ENCODE results near the gene CASZ1. TPM values are rescaled to one million over a fixed set of nuclear protein-coding genes. Genes with fewer than 3 reads are reported as not detected.

CASZ1 gene
- total RNA-seq, 3 donors from 2014 or later (not counting 1 experiment from before 2014, with no cell fraction given), result 55.9 to 83.0 (median 70.6) TPM

DNA sequence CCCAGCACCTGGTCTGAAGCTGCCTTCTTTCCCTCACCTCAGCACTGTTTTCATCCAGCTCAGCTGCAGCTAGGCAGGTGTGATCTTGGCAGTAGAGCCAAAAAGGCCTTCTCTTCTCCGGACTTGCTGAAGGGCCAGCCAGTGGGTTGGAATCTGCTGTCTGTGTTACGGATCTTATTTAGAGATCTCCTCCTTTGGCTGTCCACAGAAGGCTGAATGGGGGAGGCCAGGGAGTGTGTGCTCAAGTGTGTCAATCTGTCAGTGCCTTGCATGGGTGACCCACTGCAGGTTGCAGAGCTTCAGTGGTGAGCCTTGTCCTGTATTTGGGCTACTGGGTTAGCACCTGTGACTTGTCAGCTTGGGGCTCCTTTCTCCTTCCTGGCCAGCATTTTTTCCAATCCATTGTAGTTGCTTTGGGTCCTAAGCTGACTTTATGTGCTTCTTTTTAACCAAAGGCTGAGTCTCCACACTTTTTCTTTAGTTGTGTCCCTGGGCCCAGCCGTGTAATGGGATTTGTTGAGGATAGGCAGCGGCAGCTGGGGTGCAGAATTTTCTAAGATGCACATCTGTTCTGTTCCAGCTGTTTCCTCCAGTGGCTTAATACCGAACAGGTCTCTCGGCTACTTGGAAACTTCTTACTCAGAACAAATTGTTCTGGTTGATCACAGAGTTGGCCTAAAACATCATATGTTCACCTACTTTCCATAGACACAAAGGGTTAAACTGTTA is 194.9 kb downstream of the CASZ1 start:
- Mint-ChIP-seq H3K27me3 (ENCODE audit: low read depth in 2 of 2) (no peaks in the 10 kb centered on the region), H3K36me3 (no peaks in the 10 kb centered on the region), H3K9me3 (no peaks in the 10 kb centered on the region), H3K27ac (no peak overlapping the region), H3K4me1 (peaks cover 0 to 7% of the 10 kb centered on the region in 2 donors), H3K4me3 (no peak overlapping the region)
- intact Hi-C loops (cut with micrococcal nuclease), result no loop called here
- DNase-seq (no peak), ATAC-seq (no peak)
- no peaks in the 10 kb centered on the region for H3K27me3 ChIP-seq (ENCODE audit: control insufficient read depth, insufficient read depth, low read length)
- TF ChIP-seq, protein P1, sequence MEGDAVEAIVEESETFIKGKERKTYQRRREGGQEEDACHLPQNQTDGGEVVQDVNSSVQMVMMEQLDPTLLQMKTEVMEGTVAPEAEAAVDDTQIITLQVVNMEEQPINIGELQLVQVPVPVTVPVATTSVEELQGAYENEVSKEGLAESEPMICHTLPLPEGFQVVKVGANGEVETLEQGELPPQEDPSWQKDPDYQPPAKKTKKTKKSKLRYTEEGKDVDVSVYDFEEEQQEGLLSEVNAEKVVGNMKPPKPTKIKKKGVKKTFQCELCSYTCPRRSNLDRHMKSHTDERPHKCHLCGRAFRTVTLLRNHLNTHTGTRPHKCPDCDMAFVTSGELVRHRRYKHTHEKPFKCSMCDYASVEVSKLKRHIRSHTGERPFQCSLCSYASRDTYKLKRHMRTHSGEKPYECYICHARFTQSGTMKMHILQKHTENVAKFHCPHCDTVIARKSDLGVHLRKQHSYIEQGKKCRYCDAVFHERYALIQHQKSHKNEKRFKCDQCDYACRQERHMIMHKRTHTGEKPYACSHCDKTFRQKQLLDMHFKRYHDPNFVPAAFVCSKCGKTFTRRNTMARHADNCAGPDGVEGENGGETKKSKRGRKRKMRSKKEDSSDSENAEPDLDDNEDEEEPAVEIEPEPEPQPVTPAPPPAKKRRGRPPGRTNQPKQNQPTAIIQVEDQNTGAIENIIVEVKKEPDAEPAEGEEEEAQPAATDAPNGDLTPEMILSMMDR (IDR thresholded peaks at IDR 0.05), result no peak
- H3K36me3 ChIP-seq (ENCODE audit: control insufficient read depth, insufficient read depth, low read length), result peaks cover 4% of the 10 kb centered on the region
- no peaks in the 10 kb centered on the region for H3K9me3 ChIP-seq (ENCODE audit: control insufficient read depth, insufficient read depth, low read length)
- H3K4me3 ChIP-seq (ENCODE audit: low read length), result no peak overlapping the region
- 100% methylated on average over 6 of the region's 6 CpGs for WGBS (ENCODE audit: insufficient coverage)
- H3K4me1 ChIP-seq (ENCODE audit: control insufficient read depth, insufficient read depth, low read length), result no peaks in the 10 kb centered on the region
- no peak overlapping the region for H3K27ac ChIP-seq (ENCODE audit: low read length)

DNA sequence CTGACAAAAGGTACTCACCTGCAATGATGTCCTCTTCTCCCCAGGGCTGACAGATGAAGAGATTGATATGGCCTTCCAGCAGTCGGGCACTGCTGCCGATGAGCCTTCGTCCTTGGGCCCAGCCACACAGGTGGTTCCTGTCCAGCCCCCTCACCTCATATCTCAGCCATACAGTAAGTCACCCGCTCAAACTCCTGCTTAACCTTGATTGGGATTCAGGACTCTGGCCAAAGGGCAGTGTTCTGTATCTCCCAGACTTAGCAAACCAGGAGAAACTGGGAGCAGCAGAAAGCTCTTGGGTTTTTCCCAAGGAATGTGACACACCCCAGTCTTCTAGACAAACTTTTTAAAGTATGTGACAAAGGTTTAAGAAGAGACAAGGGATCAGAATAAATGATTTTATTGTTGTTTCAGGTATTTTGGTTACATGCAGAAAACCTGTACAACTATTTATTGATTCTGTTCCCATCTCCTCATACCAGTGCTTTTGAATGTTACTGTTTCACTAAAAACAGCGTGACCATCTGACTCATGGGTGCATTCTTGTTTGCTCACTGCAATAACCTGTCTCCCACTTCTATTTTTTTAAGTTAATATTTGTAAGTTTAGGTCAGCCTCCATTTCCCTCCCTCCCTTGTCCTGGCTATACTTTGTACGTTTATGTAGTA is 197.1 kb downstream of the CASZ1 start:
- 96% methylated on average over 5 of the region's 6 CpGs for WGBS (ENCODE audit: insufficient coverage)
- no peak for ATAC-seq
- Histone ChIP-seq H3K27ac (ENCODE audit: low read length) (no peak overlapping the region), H3K4me1 (ENCODE audit: control insufficient read depth, insufficient read depth, low read length) (no peaks in the 10 kb centered on the region), H3K9me3 (ENCODE audit: control insufficient read depth, insufficient read depth, low read length) (no peaks in the 10 kb centered on the region), H3K27me3 (ENCODE audit: control insufficient read depth, insufficient read depth, low read length) (no peaks in the 10 kb centered on the region), H3K4me3 (ENCODE audit: low read length) (no peak overlapping the region), H3K36me3 (ENCODE audit: control insufficient read depth, insufficient read depth, low read length) (peaks cover 4% of the 10 kb centered on the region)
- no peaks in the 10 kb centered on the region for H3K9me3 Mint-ChIP-seq
- no peak for DNase-seq
- no peaks in the 10 kb centered on the region for H3K36me3 Mint-ChIP-seq
- H3K27ac Mint-ChIP-seq, result no peak overlapping the region
- intact Hi-C loops (cut with micrococcal nuclease), result no loop called here
- H3K4me1 Mint-ChIP-seq, result peaks cover 4 to 10% of the 10 kb centered on the region in 2 donors
- TF ChIP-seq, protein P1 (IDR thresholded peaks at IDR 0.05), result no peak
- H3K27me3 Mint-ChIP-seq (ENCODE audit: low read depth in 2 of 2), result no peaks in the 10 kb centered on the region
- no peak overlapping the region for H3K4me3 Mint-ChIP-seq

DNA sequence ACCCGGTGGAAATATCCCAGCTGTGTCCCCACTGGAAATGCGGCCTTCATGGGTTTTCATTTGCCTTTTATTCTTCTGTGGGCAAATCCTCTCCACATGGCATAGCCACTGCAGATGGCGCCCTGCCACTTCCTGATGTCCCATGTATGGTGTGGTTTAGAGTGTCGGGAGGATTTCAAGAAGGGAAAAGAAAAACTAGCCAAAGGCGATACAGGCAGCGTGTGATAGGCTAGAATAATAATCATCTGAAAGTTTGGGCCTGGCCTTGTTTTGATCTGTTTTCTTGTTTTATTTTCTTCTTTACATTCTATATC is 198.1 kb downstream of the CASZ1 start:
- Mint-ChIP-seq H3K9me3 (no peaks in the 10 kb centered on the region), H3K4me3 (no peak overlapping the region), H3K27ac (no peak overlapping the region)

More for the DNA sequence above, 198.1 kb downstream of the CASZ1 start:
- ATAC-seq (no peak), DNase-seq (no peak)
- no peaks in the 10 kb centered on the region for H3K9me3 ChIP-seq (ENCODE audit: control insufficient read depth, insufficient read depth, low read length)
- TF ChIP-seq, protein P1 (IDR thresholded peaks at IDR 0.05), result no peak
- H3K27ac ChIP-seq (ENCODE audit: low read length), result no peak overlapping the region
- H3K27me3 ChIP-seq (ENCODE audit: control insufficient read depth, insufficient read depth, low read length), result no peaks in the 10 kb centered on the region
- peaks cover 4% of the 10 kb centered on the region for H3K36me3 ChIP-seq (ENCODE audit: control insufficient read depth, insufficient read depth, low read length)
- Mint-ChIP-seq H3K4me1 (peaks cover 5 to 12% of the 10 kb centered on the region in 2 donors), H3K36me3 (no peaks in the 10 kb centered on the region), H3K27me3 (ENCODE audit: low read depth in 2 of 2) (no peaks in the 10 kb centered on the region)
- intact Hi-C loops (cut with micrococcal nuclease), result no loop called here
- H3K4me3 ChIP-seq (ENCODE audit: low read length), result no peak overlapping the region
- WGBS (ENCODE audit: insufficient coverage), result 89% methylated on average over 6 of the region's 6 CpGs
- H3K4me1 ChIP-seq (ENCODE audit: control insufficient read depth, insufficient read depth, low read length), result no peaks in the 10 kb centered on the region
